Thyroid gland (tissue), 4 donors: Measurements from ENCODE around the gene TBC1D22B. TPM values are rescaled to one million over a fixed set of nuclear protein-coding genes. Genes with fewer than 3 reads are reported as not detected.

Experiments used
- DNase-seq, 2 donors: peaks; one replicate each; pipeline ENCODE4 v3.0.0-alpha.2; 2019
- H3K27ac ChIP-seq, 3 donors: fragments of 200-600 bp; sonication (generic); 1 replicate in 2 of 3; 2 replicates in 1 of 3; pipeline ENCODE4 v1.5.1; 2016 to 2019; ENCODE audit warnings: mild to moderate bottlenecking in 1 of 3, moderate library complexity in 1 of 3
- H3K27me3 ChIP-seq: fragments of 200-600 bp; sonication (generic); one replicate; pipeline ENCODE4 v1.5.1; 2019
- H3K36me3 ChIP-seq, 2 donors: fragments of 200-600 bp; sonication (generic); one replicate each; pipeline ENCODE4 v1.5.1; 2016 to 2019
- H3K4me1 ChIP-seq, 2 donors: fragments of 200-600 bp; sonication (generic); one replicate each; pipeline ENCODE4 v1.5.1; 2017 to 2019
- H3K4me3 ChIP-seq, 3 donors: fragments of 200-600 bp; sonication (generic); replicated peaks in 1 of 3; 1 replicate in 2 of 3; 2 replicates in 1 of 3; pipeline ENCODE4 v1.5.1; 2016; ENCODE audit warnings: mild to moderate bottlenecking in 1 of 3
- H3K9me3 ChIP-seq: fragments of 200-600 bp; sonication (generic); one replicate; pipeline ENCODE4 v1.5.1; 2017
- CTCF ChIP-seq, 6 experiments: fragments of 200-600 bp in 3 of 6; fragments of 450-650 bp in 3 of 6; sonication (generic) in 3 of 6; IDR thresholded peaks; one replicate each; pipeline ENCODE4 v1.5.1; 2016 to 2019; ENCODE audit warnings: antibody characterized with exemption in 6 of 6, mild to moderate bottlenecking in 2 of 6, inconsistent platforms in 1 of 6, moderate library complexity in 1 of 6
- POLR2A ChIP-seq, 2 donors: fragments of 450-650 bp; IDR thresholded peaks; one replicate each; pipeline ENCODE4 v1.6.1; 2017; ENCODE audit warnings: antibody characterized with exemption in 2 of 2, mild to moderate bottlenecking in 2 of 2, moderate library complexity in 1 of 2
- WGBS, 2 donors: methylation state at CpG; one replicate each; pipeline ENCODE4 v1.1.5; 2017; 5-methylcytosine and 5-hydroxymethylcytosine counted together
- intact Hi-C: fragments of 100-400 bp; cut with DNase I; formaldehyde crosslinking; loops from one replicate; pipeline ENCODE4 v1.15.1; 2023
- total RNA-seq, 4 donors: library from RNA; depleted of rRNA; stranded (reverse); fragments of >200 nt; gene quantifications; one replicate each; pipeline ENCODE4 v1.2.3, GENCODE V29; 2016

Gene TBC1D22B
- total RNA-seq, 4 donors from 2014 or later = 11.5 to 15.7 (median 14.2) TPM

- Histone ChIP-seq H3K27me3 (no peaks in the 10 kb centered on the region), H3K36me3 (no peaks in the 10 kb centered on the region), H3K4me1 (peaks cover 20 to 48% of the 10 kb centered on the region in 2 donors), H3K9me3 (no peaks in the 10 kb centered on the region), H3K4me3 (no peak overlapping the region), H3K27ac (peak overlapping the region; percentile 73 to 76 (median 75))
- TF ChIP-seq POLR2A (IDR thresholded peaks at IDR 0.05) (no peak), CTCF (IDR thresholded peaks at IDR 0.05) (no peak)
- no peak for DNase-seq
- intact Hi-C loops = no loop called here
- WGBS, 2 donors = 50 to 59% methylated on average over 3 of the region's 3 CpGs
Observed at GRCh38 chr6:37239526-37239925, 18.0 kb upstream of the TBC1D22B start.

- Histone ChIP-seq H3K27me3 (no peaks in the 10 kb centered on the region), H3K27ac (peak overlapping the region; percentile 73 to 76 (median 75)), H3K9me3 (no peaks in the 10 kb centered on the region), H3K36me3 (no peaks in the 10 kb centered on the region), H3K4me1 (peaks cover 23 to 54% of the 10 kb centered on the region in 2 donors), H3K4me3 (no peak overlapping the region)
- DNase-seq = peak; percentile 96
- TF ChIP-seq CTCF (IDR thresholded peaks at IDR 0.05) (no peak), POLR2A (IDR thresholded peaks at IDR 0.05) (no peak)
- WGBS, 2 donors = 27 to 34% methylated on average over 4 of the region's 4 CpGs
- intact Hi-C loops = no loop called here
Observed at GRCh38 chr6:37239950-37240713, 17.4 kb upstream of the TBC1D22B start.

DNA sequence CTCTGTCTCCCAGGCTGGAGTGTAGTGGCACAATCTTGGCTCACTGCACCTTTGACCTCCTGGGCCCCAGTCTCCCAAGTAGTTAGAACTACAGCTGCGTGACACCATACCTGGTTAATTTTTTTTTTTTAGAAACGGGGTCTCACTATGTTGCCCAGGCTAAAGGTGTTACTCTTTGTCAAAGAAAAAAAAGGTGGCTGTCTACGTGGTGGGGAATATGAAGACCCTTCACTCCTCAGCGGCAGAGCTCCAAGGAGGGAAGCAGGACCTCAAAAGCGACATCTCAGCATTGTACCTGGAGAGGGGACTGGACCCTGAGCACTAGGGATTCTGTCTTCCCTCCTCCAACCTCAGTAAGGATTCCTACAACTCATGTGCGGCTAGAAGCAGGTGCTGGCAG lies 16.4 kb upstream of the TBC1D22B start:
- Histone ChIP-seq H3K27me3 (no peaks in the 10 kb centered on the region), H3K36me3 (no peaks in the 10 kb centered on the region), H3K27ac (peak overlapping the region in 1 of 3 donors; percentile 85), H3K4me1 (peaks cover 26 to 64% of the 10 kb centered on the region in 2 donors), H3K4me3 (no peak overlapping the region), H3K9me3 (no peaks in the 10 kb centered on the region)
- intact Hi-C loops = no loop called here
- DNase-seq = no peak
- WGBS, 2 donors = 94 to 95% methylated on average over 6 of the region's 6 CpGs
- TF ChIP-seq CTCF (IDR thresholded peaks at IDR 0.05) = no peak
- no peak for TF ChIP-seq POLR2A (IDR thresholded peaks at IDR 0.05)

DNA sequence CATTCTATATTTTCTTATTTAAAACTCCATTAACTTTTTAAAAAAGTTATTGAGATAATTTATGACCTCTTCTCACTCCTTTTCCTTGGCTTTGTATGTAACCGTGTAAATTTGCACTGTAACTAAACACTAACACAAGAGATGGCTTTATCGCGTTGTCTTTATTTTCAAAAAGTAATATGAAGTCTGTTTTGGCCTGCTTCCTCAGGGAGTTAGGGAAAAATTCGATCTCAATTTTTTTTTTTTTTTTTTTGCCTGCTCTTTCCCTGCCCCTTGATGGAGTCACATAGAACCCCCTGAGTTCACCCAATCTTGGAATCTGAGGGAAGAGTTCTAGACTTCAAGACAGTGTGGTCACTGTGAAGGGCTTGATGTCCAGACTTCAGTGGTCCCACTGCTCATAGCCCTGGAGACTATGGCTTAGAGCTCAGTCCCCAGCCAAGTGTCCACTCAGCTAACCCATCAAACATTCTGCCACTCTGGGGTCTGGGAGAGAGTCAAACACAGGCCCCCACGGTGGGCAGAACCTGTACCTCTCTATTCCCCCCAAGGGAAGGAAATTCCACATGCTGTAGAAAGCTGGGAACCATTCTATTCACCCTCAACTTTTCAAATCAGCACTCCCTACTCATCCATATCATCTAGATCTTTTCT lies 15.7 kb upstream of the TBC1D22B start:
- Histone ChIP-seq H3K27me3 (no peaks in the 10 kb centered on the region), H3K4me3 (no peak overlapping the region), H3K36me3 (no peaks in the 10 kb centered on the region), H3K9me3 (no peaks in the 10 kb centered on the region), H3K4me1 (peaks cover 26 to 68% of the 10 kb centered on the region in 2 donors), H3K27ac (peak overlapping the region; percentile 36 to 88 (median 85))
- TF ChIP-seq CTCF (IDR thresholded peaks at IDR 0.05) (no peak), POLR2A (IDR thresholded peaks at IDR 0.05) (no peak)
- WGBS, 2 donors = 85% methylated on average over 5 of the region's 5 CpGs
- DNase-seq = no peak
- intact Hi-C loops = no loop called here
